GM19025 (cell line): ENCODE data around the gene DENND2D.
A peak's percentile ranks its signal among the peaks of the same experiment; 100 is the strongest.

ENCODE experiments used
- ATAC-seq: cut with Tn5 transposase; IDR thresholded peaks from one replicate; pipeline ENCODE4 v1.9.1; 2021; ENCODE audit warnings: mild to moderate bottlenecking, low read depth, moderate library complexity; ENCODE audit not compliant: unreplicated experiment

Gene DENND2D

DNA sequence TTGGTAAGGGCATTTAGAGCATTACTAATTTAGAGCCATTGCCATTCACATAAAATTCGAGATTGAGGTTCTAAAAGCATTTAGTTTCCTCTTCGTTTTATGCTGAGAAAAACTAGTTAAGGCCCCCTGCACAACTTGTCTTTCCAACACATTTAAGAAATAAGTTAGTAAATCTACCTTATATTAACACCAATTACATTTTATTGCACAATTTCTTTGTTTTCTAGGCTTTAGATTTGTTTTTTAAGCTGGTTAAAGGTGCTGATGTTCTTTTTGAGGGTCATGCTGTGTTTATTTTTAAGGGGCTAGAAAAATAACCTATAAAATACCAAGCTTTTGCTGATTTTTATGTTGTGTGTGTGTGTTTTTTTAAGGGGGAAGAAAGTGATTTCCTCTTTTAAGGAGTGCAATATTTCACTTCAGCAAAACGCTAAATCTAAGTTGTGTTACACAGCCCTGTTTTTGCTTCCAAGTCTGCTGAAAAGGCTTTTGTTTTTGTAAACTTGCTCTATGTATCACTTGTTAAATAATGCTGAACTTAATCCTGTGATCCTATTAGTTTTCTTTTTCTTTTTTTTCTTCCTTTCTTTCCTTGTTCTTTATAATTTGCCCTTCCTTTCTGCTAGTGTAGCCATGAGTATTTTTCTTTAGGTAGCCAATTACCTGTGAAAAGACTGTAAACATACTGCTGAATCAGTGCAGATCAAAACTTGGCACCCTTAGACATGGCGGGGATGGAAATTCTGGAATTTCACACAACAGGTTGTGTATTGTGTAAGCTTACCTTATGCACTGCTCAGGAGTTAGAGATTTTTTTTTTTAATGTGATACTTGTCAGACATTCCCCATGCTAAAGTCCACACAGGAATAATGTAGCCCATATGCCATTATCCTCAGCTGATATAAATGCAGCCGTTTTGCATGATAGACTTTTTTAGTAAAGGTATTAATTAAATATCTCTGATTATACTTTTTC lies 58.9 kb downstream of the DENND2D start:
- no peak for ATAC-seq

DNA sequence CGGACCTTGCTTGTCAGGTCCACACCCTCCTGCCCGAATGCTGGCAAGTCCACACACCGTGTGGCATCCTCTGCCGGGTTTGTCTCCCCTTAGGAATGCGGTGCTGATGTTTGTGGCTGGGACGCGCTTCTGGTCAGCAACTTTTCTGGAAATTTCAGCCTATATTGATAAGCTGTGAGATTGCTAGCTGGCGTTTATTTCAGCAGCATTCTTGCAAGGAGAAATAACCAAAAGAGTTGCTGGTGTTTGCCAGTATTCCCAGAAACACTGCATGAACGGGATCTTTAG lies 59.8 kb downstream of the DENND2D start:
- ATAC-seq, result no peak

DNA sequence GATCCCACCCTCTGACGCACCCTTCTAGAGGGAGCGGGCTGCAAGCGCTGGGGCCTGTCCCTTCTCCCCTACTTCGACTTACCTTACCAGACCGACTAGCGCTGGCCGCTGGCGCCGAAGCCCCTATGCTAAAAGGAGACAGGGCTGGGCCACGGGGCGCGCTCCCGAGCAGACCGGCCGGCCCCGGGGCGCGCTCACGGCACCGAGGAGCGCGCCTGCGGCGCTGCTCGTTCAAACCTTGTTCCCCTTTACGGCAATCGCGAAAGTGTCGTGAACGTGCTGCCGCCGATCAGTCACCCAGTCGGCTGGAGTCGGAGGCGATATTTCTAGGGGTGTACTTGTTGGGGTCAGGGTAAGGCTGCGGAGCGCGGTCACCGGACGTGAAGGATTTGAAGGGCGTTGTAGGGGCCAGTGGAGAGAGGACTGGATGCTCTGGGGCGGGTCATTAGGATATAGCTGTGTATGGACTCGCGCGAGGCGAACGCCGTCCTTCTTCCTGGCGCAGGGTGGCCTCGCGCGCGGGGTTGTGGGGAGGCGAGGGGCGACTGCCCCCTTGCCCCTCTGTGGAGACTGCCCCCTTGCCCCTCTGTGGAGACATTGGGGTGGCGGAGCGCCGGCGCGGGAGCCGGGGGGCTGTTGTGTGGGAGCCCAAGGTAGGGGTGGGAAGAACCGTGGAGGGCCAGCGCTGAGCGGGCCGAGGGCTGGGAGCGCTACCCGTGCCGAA lies 60.3 kb downstream of the DENND2D start, which contains the start of the genes CEPT1 and DRAM2:
Gene CEPT1, plus strand, starts transcription at position 268 of the 724 bp plus-strand sequence. CDS start 7,492 bp downstream, outside the sequence.
Gene DRAM2, minus strand, starts transcription at position 138 of the 724 bp plus-strand sequence. CDS start 8,539 bp downstream, outside the sequence.
- ATAC-seq, result peak; percentile 66

DNA sequence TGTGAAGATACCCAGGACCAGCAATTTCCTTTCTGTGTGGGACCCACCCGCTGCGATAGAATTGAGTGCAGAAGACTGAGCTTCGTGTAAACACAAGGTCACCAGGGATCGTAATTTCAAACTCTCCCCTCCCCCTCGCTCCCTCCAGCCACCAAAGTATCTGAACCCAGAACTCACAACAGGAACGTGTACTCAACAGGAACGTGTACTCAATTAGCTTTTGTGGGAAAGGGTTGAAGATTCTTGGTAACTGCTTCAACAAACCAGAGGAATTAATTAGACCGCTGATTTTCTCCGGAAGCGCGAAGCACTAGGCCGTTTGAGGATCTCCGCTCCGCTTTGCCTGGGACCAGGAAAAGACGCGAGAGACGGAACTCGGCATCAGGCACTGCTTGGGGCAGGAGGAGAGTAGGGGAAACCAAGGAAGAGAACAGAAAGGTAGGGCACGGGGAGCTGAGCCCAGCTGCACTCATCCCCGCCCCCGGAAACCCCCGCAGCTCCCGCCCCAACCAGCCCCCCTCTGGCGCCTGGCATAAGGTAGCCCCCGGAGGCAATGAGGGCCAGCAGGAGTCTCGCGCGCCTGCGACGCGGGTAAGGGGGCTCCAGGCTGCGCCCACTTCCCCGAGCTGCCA lies 61.0 kb downstream of the DENND2D start:
- peak; percentile 35 for ATAC-seq
